Measurements from ENCODE around the gene CHD8. TPM values are rescaled to one million over a fixed set of nuclear protein-coding genes. Genes with fewer than 3 reads are reported as not detected.

CHD8 gene
- total and polyA plus RNA-seq, 2 of the 13 experiments (the other 11 are each of a cell fraction or from before 2014, with no cell fraction given), result 35.1 to 79.6 TPM

DNA sequence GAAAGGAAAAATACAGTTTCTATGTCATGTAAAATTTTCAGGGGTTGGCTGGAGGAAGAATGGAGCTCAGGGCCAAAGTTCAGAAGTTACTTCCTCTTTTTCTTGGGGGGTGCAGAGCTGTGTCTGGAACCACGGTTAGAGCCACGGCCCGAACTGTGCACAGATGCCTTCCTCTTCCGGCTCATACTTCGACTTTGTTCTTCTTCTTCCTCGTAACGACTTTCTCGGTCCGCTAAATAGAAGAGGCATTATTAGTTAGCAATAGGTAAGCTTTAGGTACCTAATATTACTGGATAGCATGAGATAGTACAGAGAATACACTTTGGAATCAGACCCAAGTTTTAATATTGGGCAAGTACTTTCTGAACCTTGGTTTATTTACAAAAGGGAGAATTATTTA lies 103.3 kb downstream of the CHD8 start:
- Histone ChIP-seq H2AFZ (ENCODE audit: low read length) (no peak overlapping the region), H3K9ac (ENCODE audit: insufficient read depth, low read depth, low read length) (no peak overlapping the region), H3K9me3 (ENCODE audit: low read length) (no peaks in the 10 kb centered on the region), H3K4me1 (ENCODE audit: insufficient read depth, low read length) (no peaks in the 10 kb centered on the region), H3K4me2 (ENCODE audit: low read depth, low read length) (no peak overlapping the region), H3K36me3 (replicated peaks in 1 of 2; ENCODE audit: control insufficient read depth in 1 of 2, insufficient read depth in 2 of 2, low read length in 2 of 2) (peaks cover 35 to 60% of the 10 kb centered on the region in 2 experiments), H3K27ac (ENCODE audit: extremely low read length, insufficient read depth, low read length) (no peak overlapping the region), H3K4me3 (replicated peaks in 1 of 3; ENCODE audit: insufficient read depth in 1 of 3, low read depth in 2 of 3, low read length in 3 of 3) (no peak overlapping the region), H4K20me1 (ENCODE audit: insufficient read depth, low read length) (no peaks in the 10 kb centered on the region), H3K79me2 (ENCODE audit: insufficient read depth, low read length) (no peaks in the 10 kb centered on the region), H3K27me3 (ENCODE audit: control insufficient read depth in 1 of 2, insufficient read depth in 2 of 2, low read length in 2 of 2) (no peaks in the 10 kb centered on the region)
- POLR2A ChIA-PET, result no interaction called here
- no peak for ATAC-seq
- no peak for DNase-seq (ENCODE audit: low spot score)
- BruUV-seq (replicated peaks), result no TSS peak
- no peak for FAIRE-seq
- in situ Hi-C loops (cut with HindIII; ENCODE audit: extremely low pct_ligation_motif_present, low pct_unique_long_range_greater_than_20kb), result no loop called here
- WGBS (ENCODE audit: low lambda C conversion rate), result 98% methylated on average over 9 of the region's 9 CpGs
- intact Hi-C loops (cut with micrococcal nuclease; ENCODE audit: unreplicated experiment), result no loop called here
- CTCF ChIA-PET (ENCODE audit: low intra/inter-chr PET ratio, low total read pairs), result no interaction called here
- TF ChIP-seq ZNF446 (CRISPR knock-in tag; IDR thresholded peaks at IDR 0.05), result no peak
- no peak for TF ChIP-seq ZBTB8A (CRISPR knock-in tag; IDR thresholded peaks at IDR 0.05; ENCODE audit: borderline replicate concordance, low read depth)
- TF ChIP-seq PAF1 (CRISPR knock-in tag; IDR thresholded peaks at IDR 0.05), result no peak
- TF ChIP-seq, protein P1, sequence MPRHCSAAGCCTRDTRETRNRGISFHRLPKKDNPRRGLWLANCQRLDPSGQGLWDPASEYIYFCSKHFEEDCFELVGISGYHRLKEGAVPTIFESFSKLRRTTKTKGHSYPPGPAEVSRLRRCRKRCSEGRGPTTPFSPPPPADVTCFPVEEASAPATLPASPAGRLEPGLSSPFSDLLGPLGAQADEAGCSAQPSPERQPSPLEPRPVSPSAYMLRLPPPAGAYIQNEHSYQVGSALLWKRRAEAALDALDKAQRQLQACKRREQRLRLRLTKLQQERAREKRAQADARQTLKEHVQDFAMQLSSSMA (CRISPR knock-in tag; IDR thresholded peaks at IDR 0.05), result no peak
- no peak for TF ChIP-seq FOXK2 (IDR thresholded peaks at IDR 0.05)
- TF ChIP-seq ZNF775 (CRISPR knock-in tag; IDR thresholded peaks at IDR 0.05; ENCODE audit: borderline replicate concordance), result no peak
- TF ChIP-seq, protein P2, sequence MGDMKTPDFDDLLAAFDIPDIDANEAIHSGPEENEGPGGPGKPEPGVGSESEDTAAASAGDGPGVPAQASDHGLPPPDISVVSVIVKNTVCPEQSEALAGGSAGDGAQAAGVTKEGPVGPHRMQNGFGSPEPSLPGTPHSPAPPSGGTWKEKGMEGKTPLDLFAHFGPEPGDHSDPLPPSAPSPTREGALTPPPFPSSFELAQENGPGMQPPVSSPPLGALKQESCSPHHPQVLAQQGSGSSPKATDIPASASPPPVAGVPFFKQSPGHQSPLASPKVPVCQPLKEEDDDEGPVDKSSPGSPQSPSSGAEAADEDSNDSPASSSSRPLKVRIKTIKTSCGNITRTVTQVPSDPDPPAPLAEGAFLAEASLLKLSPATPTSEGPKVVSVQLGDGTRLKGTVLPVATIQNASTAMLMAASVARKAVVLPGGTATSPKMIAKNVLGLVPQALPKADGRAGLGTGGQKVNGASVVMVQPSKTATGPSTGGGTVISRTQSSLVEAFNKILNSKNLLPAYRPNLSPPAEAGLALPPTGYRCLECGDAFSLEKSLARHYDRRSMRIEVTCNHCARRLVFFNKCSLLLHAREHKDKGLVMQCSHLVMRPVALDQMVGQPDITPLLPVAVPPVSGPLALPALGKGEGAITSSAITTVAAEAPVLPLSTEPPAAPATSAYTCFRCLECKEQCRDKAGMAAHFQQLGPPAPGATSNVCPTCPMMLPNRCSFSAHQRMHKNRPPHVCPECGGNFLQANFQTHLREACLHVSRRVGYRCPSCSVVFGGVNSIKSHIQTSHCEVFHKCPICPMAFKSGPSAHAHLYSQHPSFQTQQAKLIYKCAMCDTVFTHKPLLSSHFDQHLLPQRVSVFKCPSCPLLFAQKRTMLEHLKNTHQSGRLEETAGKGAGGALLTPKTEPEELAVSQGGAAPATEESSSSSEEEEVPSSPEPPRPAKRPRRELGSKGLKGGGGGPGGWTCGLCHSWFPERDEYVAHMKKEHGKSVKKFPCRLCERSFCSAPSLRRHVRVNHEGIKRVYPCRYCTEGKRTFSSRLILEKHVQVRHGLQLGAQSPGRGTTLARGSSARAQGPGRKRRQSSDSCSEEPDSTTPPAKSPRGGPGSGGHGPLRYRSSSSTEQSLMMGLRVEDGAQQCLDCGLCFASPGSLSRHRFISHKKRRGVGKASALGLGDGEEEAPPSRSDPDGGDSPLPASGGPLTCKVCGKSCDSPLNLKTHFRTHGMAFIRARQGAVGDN (CRISPR knock-in tag; IDR thresholded peaks at IDR 0.05), result no peak
- TF ChIP-seq, protein P3, sequence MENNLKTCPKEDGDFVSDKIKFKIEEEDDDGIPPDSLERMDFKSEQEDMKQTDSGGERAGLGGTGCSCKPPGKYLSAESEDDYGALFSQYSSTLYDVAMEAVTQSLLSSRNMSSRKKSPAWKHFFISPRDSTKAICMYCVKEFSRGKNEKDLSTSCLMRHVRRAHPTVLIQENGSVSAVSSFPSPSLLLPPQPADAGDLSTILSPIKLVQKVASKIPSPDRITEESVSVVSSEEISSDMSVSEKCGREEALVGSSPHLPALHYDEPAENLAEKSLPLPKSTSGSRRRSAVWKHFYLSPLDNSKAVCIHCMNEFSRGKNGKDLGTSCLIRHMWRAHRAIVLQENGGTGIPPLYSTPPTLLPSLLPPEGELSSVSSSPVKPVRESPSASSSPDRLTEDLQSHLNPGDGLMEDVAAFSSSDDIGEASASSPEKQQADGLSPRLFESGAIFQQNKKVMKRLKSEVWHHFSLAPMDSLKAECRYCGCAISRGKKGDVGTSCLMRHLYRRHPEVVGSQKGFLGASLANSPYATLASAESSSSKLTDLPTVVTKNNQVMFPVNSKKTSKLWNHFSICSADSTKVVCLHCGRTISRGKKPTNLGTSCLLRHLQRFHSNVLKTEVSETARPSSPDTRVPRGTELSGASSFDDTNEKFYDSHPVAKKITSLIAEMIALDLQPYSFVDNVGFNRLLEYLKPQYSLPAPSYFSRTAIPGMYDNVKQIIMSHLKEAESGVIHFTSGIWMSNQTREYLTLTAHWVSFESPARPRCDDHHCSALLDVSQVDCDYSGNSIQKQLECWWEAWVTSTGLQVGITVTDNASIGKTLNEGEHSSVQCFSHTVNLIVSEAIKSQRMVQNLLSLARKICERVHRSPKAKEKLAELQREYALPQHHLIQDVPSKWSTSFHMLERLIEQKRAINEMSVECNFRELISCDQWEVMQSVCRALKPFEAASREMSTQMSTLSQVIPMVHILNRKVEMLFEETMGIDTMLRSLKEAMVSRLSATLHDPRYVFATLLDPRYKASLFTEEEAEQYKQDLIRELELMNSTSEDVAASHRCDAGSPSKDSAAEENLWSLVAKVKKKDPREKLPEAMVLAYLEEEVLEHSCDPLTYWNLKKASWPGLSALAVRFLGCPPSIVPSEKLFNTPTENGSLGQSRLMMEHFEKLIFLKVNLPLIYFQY (CRISPR knock-in tag; IDR thresholded peaks at IDR 0.05; ENCODE audit: borderline replicate concordance), result no peak
- TF ChIP-seq KLF15 (CRISPR knock-in tag; IDR thresholded peaks at IDR 0.05; ENCODE audit: borderline replicate concordance), result no peak
- no peak for TF ChIP-seq KDM4B (CRISPR knock-in tag; IDR thresholded peaks at IDR 0.05)
- TF ChIP-seq ASH2L (IDR thresholded peaks at IDR 0.05; ENCODE audit: insufficient read length, low read depth, low read length), result no peak
